Activated T-cell treated with anti-CD3 and anti-CD28 coated beads for 4 hours (primary cell): Measurements from ENCODE around the gene ATXN7L1.
A peak's percentile ranks its signal among the peaks of the same experiment; 100 is the strongest.

Source experiments
- DNase-seq: peaks from one replicate; pipeline ENCODE4 v3.0.0-alpha.2; 2020

ATXN7L1 gene, protein sequence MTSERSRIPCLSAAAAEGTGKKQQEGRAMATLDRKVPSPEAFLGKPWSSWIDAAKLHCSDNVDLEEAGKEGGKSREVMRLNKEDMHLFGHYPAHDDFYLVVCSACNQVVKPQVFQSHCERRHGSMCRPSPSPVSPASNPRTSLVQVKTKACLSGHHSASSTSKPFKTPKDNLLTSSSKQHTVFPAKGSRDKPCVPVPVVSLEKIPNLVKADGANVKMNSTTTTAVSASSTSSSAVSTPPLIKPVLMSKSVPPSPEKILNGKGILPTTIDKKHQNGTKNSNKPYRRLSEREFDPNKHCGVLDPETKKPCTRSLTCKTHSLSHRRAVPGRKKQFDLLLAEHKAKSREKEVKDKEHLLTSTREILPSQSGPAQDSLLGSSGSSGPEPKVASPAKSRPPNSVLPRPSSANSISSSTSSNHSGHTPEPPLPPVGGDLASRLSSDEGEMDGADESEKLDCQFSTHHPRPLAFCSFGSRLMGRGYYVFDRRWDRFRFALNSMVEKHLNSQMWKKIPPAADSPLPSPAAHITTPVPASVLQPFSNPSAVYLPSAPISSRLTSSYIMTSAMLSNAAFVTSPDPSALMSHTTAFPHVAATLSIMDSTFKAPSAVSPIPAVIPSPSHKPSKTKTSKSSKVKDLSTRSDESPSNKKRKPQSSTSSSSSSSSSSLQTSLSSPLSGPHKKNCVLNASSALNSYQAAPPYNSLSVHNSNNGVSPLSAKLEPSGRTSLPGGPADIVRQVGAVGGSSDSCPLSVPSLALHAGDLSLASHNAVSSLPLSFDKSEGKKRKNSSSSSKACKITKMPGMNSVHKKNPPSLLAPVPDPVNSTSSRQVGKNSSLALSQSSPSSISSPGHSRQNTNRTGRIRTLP

GRCh38 chr7:105876091-105876963 is at the start of gene ATXN7L1:
Gene ATXN7L1, minus strand, starts transcription at chr7:105876599. Its CDS starts 41 bp downstream, at chr7:105876558.
- peak; percentile 90 for DNase-seq

DNA sequence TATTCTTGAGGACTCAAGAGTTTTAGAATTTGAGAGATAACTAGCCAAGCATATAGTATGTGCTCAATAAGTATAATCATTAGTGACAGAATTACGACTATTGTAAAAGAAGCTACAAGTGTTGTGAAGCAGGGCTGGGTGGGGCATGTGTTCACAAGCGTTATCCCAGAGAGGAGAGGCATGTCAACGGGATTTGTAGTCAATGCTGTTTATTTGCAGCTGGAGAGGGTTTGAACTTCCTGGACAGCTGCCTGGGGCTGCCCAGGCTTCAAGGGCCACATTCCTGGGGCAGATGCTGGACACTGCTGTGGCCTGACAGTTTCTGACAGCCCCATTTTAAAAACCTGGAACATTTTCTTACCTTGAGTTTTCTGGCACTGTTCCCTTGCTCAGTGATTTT is 49.7 kb upstream of the ATXN7L1 start:
- DNase-seq: no peak

- no peak for DNase-seq
These were observed 48.5 kb upstream of the ATXN7L1 start for GRCh38 chr7:105924945-105925344.

GRCh38 chr7:105920766-105921165 is 44.4 kb upstream of the ATXN7L1 start:
- no peak for DNase-seq

GRCh38 chr7:105917659-105918058 is 41.3 kb upstream of the ATXN7L1 start:
- DNase-seq: no peak

GRCh38 chr7:105916603-105917002 is 40.2 kb upstream of the ATXN7L1 start:
- DNase-seq: no peak

DNA sequence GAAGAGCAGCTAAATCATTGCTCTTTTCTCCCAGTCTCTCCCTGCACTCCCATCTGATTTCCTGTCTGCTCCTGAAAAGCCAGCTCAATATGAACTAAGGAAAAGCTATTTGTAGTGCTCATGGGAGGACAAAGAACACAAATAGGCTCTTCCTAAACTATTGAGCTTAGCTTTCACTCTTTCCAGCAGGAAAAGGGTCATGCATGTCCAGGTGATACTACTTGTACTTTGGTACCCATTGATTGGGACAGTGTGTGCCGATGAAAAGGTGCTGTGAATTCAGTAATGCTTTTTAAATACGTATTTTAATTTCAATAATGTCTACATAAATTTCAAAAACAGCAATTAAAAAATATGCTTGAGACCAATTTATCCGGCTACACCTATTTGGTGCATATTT is 37.5 kb upstream of the ATXN7L1 start:
- DNase-seq: no peak

- DNase-seq: no peak
These were observed 35.7 kb upstream of the ATXN7L1 start for GRCh38 chr7:105911961-105912575.

GRCh38 chr7:105910172-105910571 is 33.8 kb upstream of the ATXN7L1 start:
- DNase-seq: no peak

- no peak for DNase-seq
These were observed 33.3 kb upstream of the ATXN7L1 start for GRCh38 chr7:105909742-105910141.

- no peak for DNase-seq
These were observed 30.9 kb upstream of the ATXN7L1 start for GRCh38 chr7:105907129-105907846.

DNA sequence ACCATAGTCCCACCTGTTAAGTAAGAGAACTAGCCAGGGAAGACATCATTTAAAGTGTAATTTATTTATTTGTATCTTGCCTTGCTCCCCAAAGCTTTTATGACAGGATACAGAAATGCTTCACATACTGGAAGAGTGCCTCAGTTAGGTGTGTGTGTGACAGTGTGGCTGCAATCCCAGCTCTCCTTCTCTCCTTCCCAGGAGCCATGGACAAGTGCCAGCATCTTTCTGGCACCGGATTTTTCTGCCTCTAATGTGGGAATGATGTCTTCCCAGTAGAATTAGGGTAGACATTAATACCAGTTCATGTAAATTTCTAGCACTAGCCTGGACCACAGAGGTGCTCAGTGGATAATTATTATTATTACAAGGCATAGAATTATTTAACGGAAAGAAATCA is 30.3 kb upstream of the ATXN7L1 start:
- DNase-seq: no peak

DNA sequence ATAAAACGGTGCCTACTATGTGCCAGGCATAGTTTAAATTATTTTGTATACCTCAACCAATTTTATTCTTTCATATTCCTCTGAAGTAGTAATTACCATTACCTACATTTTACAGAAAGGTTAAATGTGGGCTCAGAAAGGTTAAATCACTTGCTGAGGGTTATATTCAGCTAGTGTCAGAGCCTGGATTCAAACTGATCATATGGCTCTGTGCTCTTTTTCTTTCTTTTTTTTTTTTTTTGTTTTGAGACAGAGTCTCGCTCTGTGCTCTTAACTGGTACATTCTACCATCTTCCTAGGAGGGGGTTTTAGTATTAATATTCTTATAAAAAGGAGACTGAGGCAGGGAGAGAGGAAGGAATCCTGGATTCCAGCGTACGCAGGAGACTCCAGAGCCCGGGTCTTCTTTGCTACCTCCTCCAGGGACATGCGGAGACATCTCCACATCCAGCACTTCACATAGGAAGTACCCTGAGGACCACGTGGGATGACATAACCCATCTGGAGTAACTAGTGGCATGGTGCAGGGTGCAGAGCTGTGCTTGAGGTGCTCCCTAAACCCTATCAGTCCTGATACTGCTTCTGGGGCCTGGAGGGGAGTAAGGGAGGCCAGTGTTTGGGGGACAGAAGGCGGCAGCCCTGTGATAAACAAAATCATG is 29.6 kb upstream of the ATXN7L1 start:
- DNase-seq: no peak

GRCh38 chr7:105905209-105905909 is 29.0 kb upstream of the ATXN7L1 start:
- no peak for DNase-seq

DNA sequence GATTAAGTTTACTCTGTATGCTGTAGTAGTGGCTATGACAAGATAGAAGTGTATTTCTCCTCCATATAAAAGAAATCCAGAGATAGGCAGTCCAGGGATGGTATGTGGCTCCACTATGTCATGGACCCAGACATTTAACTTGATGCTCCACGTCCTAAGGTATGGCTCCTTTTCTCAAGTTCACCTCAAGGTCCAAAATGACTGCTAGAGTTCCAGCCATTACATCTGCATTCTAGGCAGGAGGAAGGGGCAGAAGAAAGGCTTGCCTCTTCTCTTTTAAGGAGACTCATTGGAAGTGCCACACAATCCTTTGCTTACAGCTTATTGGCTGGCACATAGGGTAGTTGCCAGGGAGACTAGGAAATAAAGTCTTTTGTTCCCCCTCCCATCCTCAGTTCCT is 27.7 kb upstream of the ATXN7L1 start:
- DNase-seq: no peak

DNA sequence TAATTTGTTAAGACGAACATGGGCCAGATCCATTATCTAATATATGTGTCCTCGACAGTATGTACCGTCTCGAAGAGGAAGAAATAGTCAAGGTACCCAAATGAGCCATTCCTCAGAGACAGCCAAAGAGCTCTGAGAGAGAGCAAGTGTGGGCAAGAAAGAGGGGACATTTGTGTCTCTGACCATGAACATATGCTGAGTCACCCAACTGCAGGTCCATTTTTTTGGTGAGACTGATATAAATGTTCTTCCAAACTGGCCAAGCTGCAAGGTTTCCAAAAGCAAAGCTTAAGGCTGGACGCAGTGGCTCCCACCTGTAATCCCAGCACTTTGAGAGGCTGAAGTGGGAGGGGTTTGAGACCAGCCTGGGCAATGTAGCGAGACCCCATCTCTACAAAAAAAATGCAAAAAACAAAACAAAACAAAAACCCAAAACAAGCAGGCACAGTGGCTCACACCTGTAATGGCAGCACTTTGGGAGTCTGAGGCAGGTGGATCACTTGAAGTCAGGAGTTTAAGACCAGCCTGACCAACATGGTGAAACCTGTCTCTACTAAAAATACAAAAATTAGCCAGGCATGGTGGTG is 26.0 kb upstream of the ATXN7L1 start:
- DNase-seq: no peak

- DNase-seq: no peak
These were observed 21.6 kb upstream of the ATXN7L1 start for GRCh38 chr7:105897999-105898398.

GRCh38 chr7:105896407-105896911 is 20.1 kb upstream of the ATXN7L1 start:
- DNase-seq: no peak

GRCh38 chr7:105894131-105894530 is 17.7 kb upstream of the ATXN7L1 start:
- DNase-seq: no peak

- no peak for DNase-seq
These were observed 16.0 kb upstream of the ATXN7L1 start for GRCh38 chr7:105892387-105892786.
